WTC11 (cell line): Measurements from ENCODE around the gene HOXC5. TPM values are rescaled to one million over a fixed set of nuclear protein-coding genes. Genes with fewer than 3 reads are reported as not detected.

ENCODE experiments used
- ATAC-seq: fragments of 200-7000 bp; cut with Tn5 transposase; 2 replicates; pipeline ENCODE4 v1.10.0; 2021; ENCODE audit warnings: mild to moderate bottlenecking, moderate library complexity
- CTCF ChIA-PET: fragments of 300-600 bp; sonication (Branson Sonifier 250); formaldehyde crosslinking; loops from one replicate; lab custom pipeline; 2021; ENCODE audit warnings: antibody characterized with exemption; lab: Charles Lee
- POLR2A ChIA-PET: fragments of 350-600 bp; sonication (Branson Sonifier 250); formaldehyde crosslinking; loops from one replicate; lab custom pipeline; 2021; ENCODE audit warnings: antibody characterized with exemption; lab: Charles Lee
- DNase-seq: peaks from one replicate; pipeline ENCODE4 v3.0.0; 2021; ENCODE audit warnings: low spot score
- H3K27ac Mint-ChIP-seq: 2 replicates; pipeline ENCODE4 v1.8.0; 2021; ENCODE audit warnings: mixed read lengths
- H3K27me3 Mint-ChIP-seq: 2 replicates; pipeline ENCODE4 v1.8.0; 2021; ENCODE audit warnings: low read depth, mild to moderate bottlenecking, moderate library complexity, mixed read lengths
- H3K36me3 Mint-ChIP-seq: 2 replicates; pipeline ENCODE4 v1.8.0; 2021; ENCODE audit warnings: mixed read lengths
- H3K4me1 Mint-ChIP-seq: 2 replicates; pipeline ENCODE4 v1.8.0; 2022; ENCODE audit warnings: mixed read lengths
- H3K4me3 Mint-ChIP-seq: 2 replicates; pipeline ENCODE4 v1.8.0; 2021; ENCODE audit warnings: mild to moderate bottlenecking, moderate library complexity, mixed read lengths
- H3K9me3 Mint-ChIP-seq: 2 replicates; pipeline ENCODE4 v1.8.0; 2021; ENCODE audit warnings: mixed read lengths
- CREM ChIP-seq: sonication (generic); formaldehyde crosslinking; IDR thresholded peaks from 2 replicates; pipeline ENCODE4 v1.8.1; 2022; ENCODE audit warnings: mild to moderate bottlenecking, missing genetic modification reagents, moderate library complexity
- ELF4 ChIP-seq: sonication (generic); formaldehyde crosslinking; IDR thresholded peaks from 2 replicates; pipeline ENCODE4 v1.8.1; 2022; ENCODE audit warnings: low read depth, mild to moderate bottlenecking, moderate library complexity, missing genetic modification reagents
- JAZF1 ChIP-seq: fragments of 250-450 bp; sonication (Bioruptor Pico); IDR thresholded peaks from 2 replicates; pipeline ENCODE4 v1.9.0; 2021; ENCODE audit warnings: moderate library complexity, mild to moderate bottlenecking, inconsistent platforms
- NFATC4 ChIP-seq: fragments of 250-450 bp; sonication (Bioruptor Pico); IDR thresholded peaks from 2 replicates; pipeline ENCODE4 v1.9.0; 2021; ENCODE audit warnings: mild to moderate bottlenecking
- NR3C1 ChIP-seq: sonication (generic); formaldehyde crosslinking; conservative IDR thresholded peaks from 2 replicates; pipeline ENCODE4 v1.8.1; 2023; ENCODE audit warnings: low read depth, mild to moderate bottlenecking, missing genetic modification reagents
- PREB ChIP-seq: sonication (generic); formaldehyde crosslinking; IDR thresholded peaks from 2 replicates; pipeline ENCODE4 v1.8.1; 2022; ENCODE audit warnings: mild to moderate bottlenecking, missing genetic modification reagents, moderate library complexity, borderline replicate concordance
- RELA ChIP-seq: sonication (generic); formaldehyde crosslinking; IDR thresholded peaks from 2 replicates; pipeline ENCODE4 v1.8.1; 2022; ENCODE audit warnings: missing genetic modification reagents, mild to moderate bottlenecking, borderline replicate concordance
- SMAD3 ChIP-seq: sonication (generic); formaldehyde crosslinking; IDR thresholded peaks from 2 replicates; pipeline ENCODE4 v1.8.0; 2022; ENCODE audit warnings: missing genetic modification reagents, mild to moderate bottlenecking, borderline replicate concordance
- SOX15 ChIP-seq: fragments of 250-450 bp; sonication (Bioruptor Pico); IDR thresholded peaks from 2 replicates; pipeline ENCODE4 v1.9.0; 2021; ENCODE audit warnings: mild to moderate bottlenecking
- TCF7 ChIP-seq: sonication (generic); formaldehyde crosslinking; IDR thresholded peaks from 2 replicates; pipeline ENCODE4 v1.8.0; 2022; ENCODE audit warnings: mild to moderate bottlenecking, low read depth, missing genetic modification reagents, moderate library complexity
- TP53 ChIP-seq: sonication (generic); formaldehyde crosslinking; IDR thresholded peaks from 2 replicates; pipeline ENCODE4 v1.8.1; 2023; ENCODE audit warnings: mild to moderate bottlenecking, missing genetic modification reagents
- ZNF121 ChIP-seq: sonication (generic); formaldehyde crosslinking; IDR thresholded peaks from 2 replicates; pipeline ENCODE4 v1.8.0; 2023; ENCODE audit warnings: missing genetic modification reagents
- ZNF219 ChIP-seq: sonication (generic); formaldehyde crosslinking; IDR thresholded peaks from 2 replicates; pipeline ENCODE4 v1.8.0; 2023; ENCODE audit warnings: missing genetic modification reagents, mild to moderate bottlenecking, borderline replicate concordance
- ZNF317 ChIP-seq: sonication (generic); formaldehyde crosslinking; IDR thresholded peaks from 2 replicates; pipeline ENCODE4 v1.8.1; 2023; ENCODE audit warnings: low read depth, mild to moderate bottlenecking, moderate library complexity, missing genetic modification reagents, borderline replicate concordance
- ZNF416 ChIP-seq: fragments of 250-450 bp; sonication (Bioruptor Pico); IDR thresholded peaks from 2 replicates; pipeline ENCODE4 v1.9.0; 2021; ENCODE audit warnings: mild to moderate bottlenecking, inconsistent platforms
- ZNF423 ChIP-seq: fragments of 250-450 bp; sonication (Bioruptor Pico); IDR thresholded peaks from 2 replicates; pipeline ENCODE4 v2.1.2; 2022; ENCODE audit warnings: mild to moderate bottlenecking, moderate library complexity
- total RNA-seq: library from RNA; stranded (reverse); gene quantifications from 3 replicates; pipeline ENCODE4 v1.2.3, GENCODE V29; 2021
- TF ChIP-seq, protein P1 (sequence below): fragments of 250-450 bp; sonication (Bioruptor Pico); IDR thresholded peaks from 2 replicates; pipeline ENCODE4 v1.9.0; 2021; ENCODE audit warnings: mild to moderate bottlenecking
- TF ChIP-seq, protein P2 (sequence below): sonication (generic); formaldehyde crosslinking; conservative IDR thresholded peaks from 2 replicates; pipeline ENCODE4 v1.8.1; 2023; ENCODE audit warnings: mild to moderate bottlenecking, low read depth, missing genetic modification reagents, moderate library complexity

HOXC5 gene
- total RNA-seq, 1 experiment from 2014 or later, result not detected

DNA sequence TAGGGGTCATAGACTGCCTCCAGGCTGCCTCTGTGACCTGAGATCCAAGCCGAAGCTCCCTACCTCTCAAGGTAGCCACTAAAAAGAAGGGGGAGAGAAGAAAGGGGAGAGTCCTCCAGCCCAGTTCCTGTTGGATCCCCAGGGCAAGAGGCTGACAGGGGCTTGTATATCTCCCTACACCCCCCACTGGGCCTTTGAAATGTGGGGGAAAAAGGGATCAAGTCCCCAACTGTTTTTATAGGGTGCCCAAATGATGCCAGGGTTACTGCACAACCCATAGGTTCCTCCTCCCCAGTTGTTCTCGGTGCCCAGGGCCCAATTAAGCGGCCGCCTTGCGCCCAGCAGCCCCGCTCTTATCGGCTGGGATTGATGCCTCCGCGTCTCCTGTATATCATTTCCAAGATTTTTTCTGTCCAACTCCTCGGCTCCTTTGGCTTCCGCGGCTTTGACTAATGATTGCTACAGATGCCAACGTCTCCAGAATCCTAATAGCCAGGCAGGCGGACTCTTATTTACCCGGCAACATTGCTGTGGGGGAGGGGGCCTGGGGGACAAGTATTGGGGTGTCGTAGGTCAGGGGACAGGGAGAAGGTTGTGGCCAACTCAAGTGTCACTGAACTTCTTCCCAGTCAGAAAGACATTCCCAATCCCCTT, 13.1 kb downstream of the HOXC5 start (continued):
- TF ChIP-seq CREM (CRISPR knock-in tag) (no peak), NFATC4 (no peak), NR3C1 (CRISPR knock-in tag) (no peak), ZNF121 (CRISPR knock-in tag) (no peak), ELF4 (CRISPR knock-in tag) (no peak), ZNF423 (CRISPR knock-in tag) (no peak), SOX15 (CRISPR knock-in tag) (no peak)
- TF ChIP-seq, protein P1, sequence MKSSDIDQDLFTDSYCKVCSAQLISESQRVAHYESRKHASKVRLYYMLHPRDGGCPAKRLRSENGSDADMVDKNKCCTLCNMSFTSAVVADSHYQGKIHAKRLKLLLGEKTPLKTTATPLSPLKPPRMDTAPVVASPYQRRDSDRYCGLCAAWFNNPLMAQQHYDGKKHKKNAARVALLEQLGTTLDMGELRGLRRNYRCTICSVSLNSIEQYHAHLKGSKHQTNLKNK (CRISPR knock-in tag), result no peak
- TF ChIP-seq, protein P2, sequence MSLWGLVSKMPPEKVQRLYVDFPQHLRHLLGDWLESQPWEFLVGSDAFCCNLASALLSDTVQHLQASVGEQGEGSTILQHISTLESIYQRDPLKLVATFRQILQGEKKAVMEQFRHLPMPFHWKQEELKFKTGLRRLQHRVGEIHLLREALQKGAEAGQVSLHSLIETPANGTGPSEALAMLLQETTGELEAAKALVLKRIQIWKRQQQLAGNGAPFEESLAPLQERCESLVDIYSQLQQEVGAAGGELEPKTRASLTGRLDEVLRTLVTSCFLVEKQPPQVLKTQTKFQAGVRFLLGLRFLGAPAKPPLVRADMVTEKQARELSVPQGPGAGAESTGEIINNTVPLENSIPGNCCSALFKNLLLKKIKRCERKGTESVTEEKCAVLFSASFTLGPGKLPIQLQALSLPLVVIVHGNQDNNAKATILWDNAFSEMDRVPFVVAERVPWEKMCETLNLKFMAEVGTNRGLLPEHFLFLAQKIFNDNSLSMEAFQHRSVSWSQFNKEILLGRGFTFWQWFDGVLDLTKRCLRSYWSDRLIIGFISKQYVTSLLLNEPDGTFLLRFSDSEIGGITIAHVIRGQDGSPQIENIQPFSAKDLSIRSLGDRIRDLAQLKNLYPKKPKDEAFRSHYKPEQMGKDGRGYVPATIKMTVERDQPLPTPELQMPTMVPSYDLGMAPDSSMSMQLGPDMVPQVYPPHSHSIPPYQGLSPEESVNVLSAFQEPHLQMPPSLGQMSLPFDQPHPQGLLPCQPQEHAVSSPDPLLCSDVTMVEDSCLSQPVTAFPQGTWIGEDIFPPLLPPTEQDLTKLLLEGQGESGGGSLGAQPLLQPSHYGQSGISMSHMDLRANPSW (CRISPR knock-in tag), result no peak

DNA sequence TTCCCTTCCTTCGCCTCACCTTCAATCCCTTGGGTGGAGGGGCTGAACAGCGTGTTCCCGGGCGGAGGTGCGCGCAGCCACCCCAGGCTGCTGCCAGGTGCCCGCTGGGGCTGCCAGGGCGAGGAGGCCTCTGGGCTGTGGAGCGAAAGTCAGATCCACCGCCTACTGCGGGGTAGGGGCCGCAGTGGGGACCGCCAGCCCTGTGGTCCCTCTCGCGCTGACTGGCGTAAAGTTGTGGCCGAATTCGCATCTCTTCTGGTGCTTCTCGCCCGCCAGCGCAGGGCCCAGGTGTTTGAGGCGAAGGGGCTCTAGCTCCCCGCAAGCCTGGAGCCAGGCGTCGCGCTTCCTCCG, 13.9 kb downstream of the HOXC5 start:
- no peaks in the 10 kb centered on the region for H3K36me3 Mint-ChIP-seq
- peaks cover 29% of the 10 kb centered on the region for H3K4me1 Mint-ChIP-seq
- POLR2A ChIA-PET, result interaction anchor here (0.5 kb wide), 1 partner anchor 108 kb away, joined by 4 read pairs; the partner anchor contains the start of gene HOXC13
- no peak overlapping the region for H3K27ac Mint-ChIP-seq
- ATAC-seq (peak; percentile 32), DNase-seq (peak; percentile 40)
- TF ChIP-seq TP53, result no peak
- no peak for TF ChIP-seq TCF7 (CRISPR knock-in tag)
- TF ChIP-seq RELA, result no peak
- TF ChIP-seq, protein P2 (CRISPR knock-in tag), result no peak
- no peak for TF ChIP-seq ZNF219 (CRISPR knock-in tag)
- no peak for TF ChIP-seq ZNF416
- TF ChIP-seq SMAD3, result no peak
- no peak for TF ChIP-seq PREB (CRISPR knock-in tag)
- no peak for TF ChIP-seq JAZF1 (CRISPR knock-in tag)
- TF ChIP-seq ZNF317 (CRISPR knock-in tag), result no peak
- CTCF ChIA-PET, result interaction anchor here (0.9 to 1.0 kb wide), 2 partner anchors 8 to 14 kb away, joined by 4 to 9 read pairs; no protein-coding TSS in a partner anchor
- H3K27me3 Mint-ChIP-seq, result peaks cover 100% of the 10 kb centered on the region
- H3K4me3 Mint-ChIP-seq, result peak overlapping the region; percentile 54
- no peaks in the 10 kb centered on the region for H3K9me3 Mint-ChIP-seq
